ENCODE results near the gene GBP5. TPM values are rescaled to one million over a fixed set of nuclear protein-coding genes. Genes with fewer than 3 reads are reported as not detected.

Gene GBP5
- total and polyA plus RNA-seq, 2 of the 4 experiments (the other 2 are of a cell fraction): not detected

GRCh38 chr1:89274411-89274857, 1.8 kb upstream of the GBP5 start:
- H3K27ac ChIP-seq (ENCODE audit: insufficient read depth, low read length): no peak overlapping the region
- ATAC-seq (ENCODE audit: low read depth): no peak

More at GRCh38 chr1:89274411-89274857, 1.8 kb upstream of the GBP5 start:
- no peak for TF ChIP-seq MAZ (IDR thresholded peaks at IDR 0.05; ENCODE audit: borderline replicate concordance, low read depth, low read length)
- TF ChIP-seq RCOR1 (IDR thresholded peaks at IDR 0.05; ENCODE audit: insufficient replicate concordance, low read length): no peak
- no peak for TF ChIP-seq SMC3 (IDR thresholded peaks at IDR 0.05; ENCODE audit: low read depth, low read length)
- TF ChIP-seq POLR2A (IDR thresholded peaks at IDR 0.05; ENCODE audit: low read depth, low read length): no peak
- TF ChIP-seq CEBPB (IDR thresholded peaks at IDR 0.05; ENCODE audit: low read depth, low read length): no peak
- TF ChIP-seq USF2 (IDR thresholded peaks at IDR 0.05; ENCODE audit: low read depth, low read length): no peak
- TF ChIP-seq RAD21 (IDR thresholded peaks at IDR 0.05; ENCODE audit: low read length): no peak
- TF ChIP-seq CTCF (conservative IDR thresholded peaks at IDR 0.05; ENCODE audit: low read depth, low read length): no peak
- no peak for TF ChIP-seq CHD1 (IDR thresholded peaks at IDR 0.05; ENCODE audit: low read depth, low read length)
- no peak for TF ChIP-seq ELK1 (IDR thresholded peaks at IDR 0.05; ENCODE audit: borderline replicate concordance, low read depth, low read length)
- no peak for TF ChIP-seq FOS (IDR thresholded peaks at IDR 0.05; ENCODE audit: low read depth, low read length)
- TF ChIP-seq RFX5 (IDR thresholded peaks at IDR 0.05; ENCODE audit: low read depth, low read length): no peak
- no peak overlapping the region for H3K14ac ChIP-seq (replicated peaks; ENCODE audit: low read depth, low read length)
- H3K18ac ChIP-seq (ENCODE audit: low read depth, low read length): no peak overlapping the region
- no peaks in the 10 kb centered on the region for H3K9me3 ChIP-seq (ENCODE audit: control insufficient read depth, insufficient read depth, low read length)
- no peak overlapping the region for H4K5ac ChIP-seq (ENCODE audit: low read depth, low read length)
- H3K4me2 ChIP-seq (ENCODE audit: low read depth, low read length): no peak overlapping the region; the same call in 1 of the 2 replicates
- no peak overlapping the region for H4K91ac ChIP-seq (ENCODE audit: insufficient read depth, low read depth, low read length)
- no peak overlapping the region for H3K56ac ChIP-seq (ENCODE audit: extremely low read depth, insufficient read depth, low read length)
- no peak overlapping the region for H2BK5ac ChIP-seq (ENCODE audit: low read depth, low read length, poor library complexity, severe bottlenecking)
- POLR2A ChIA-PET (ENCODE audit: unreplicated experiment): no interaction called here
- H2BK120ac ChIP-seq (ENCODE audit: low read depth, low read length): no peak overlapping the region
- H3K27me3 ChIP-seq (ENCODE audit: control insufficient read depth, insufficient read depth, low read length): no peaks in the 10 kb centered on the region
- H3K9ac ChIP-seq (ENCODE audit: low read depth, low read length): no peak overlapping the region
- WGBS, 2 experiments (ENCODE audit: extremely low coverage in 2 of 2, insufficient read length in 1 of 2): 0% methylated on average over 1 of the region's 2 CpGs; no CpG with 5 or more reads in 1 of the 2 experiments
- H3K79me1 ChIP-seq (ENCODE audit: low read depth in 1 of 2, low read length in 2 of 2): no peaks in the 10 kb centered on the region
- H3K4ac ChIP-seq (ENCODE audit: low read depth, low read length): no peak overlapping the region
- peak; percentile 8 for DNase-seq
- H2BK20ac ChIP-seq (ENCODE audit: low read depth, low read length): no peak overlapping the region
- intact Hi-C loops (cut with micrococcal nuclease): no loop called here
- no peaks in the 10 kb centered on the region for H3K4me1 ChIP-seq (ENCODE audit: control insufficient read depth, insufficient read depth, low read length)
- H3K36me3 ChIP-seq (ENCODE audit: control insufficient read depth, insufficient read depth, low read length): no peaks in the 10 kb centered on the region
- no peak overlapping the region for H2AK5ac ChIP-seq (ENCODE audit: low read depth, low read length)
- H4K8ac ChIP-seq (ENCODE audit: low read depth in 2 of 2, low read length in 2 of 2): no peak overlapping the region
- no TSS peak for BruUV-seq (replicated peaks)
- CTCF ChIA-PET: no interaction called here
- H3K4me3 ChIP-seq (ENCODE audit: insufficient read depth, low read depth, low read length): no peak overlapping the region
- dilution Hi-C loops (cut with HindIII; ENCODE audit: low sequenced_read_pairs, unreplicated experiment): no loop called here
- in situ Hi-C loops (cut with MboI; ENCODE audit: low sequenced_read_pairs): no loop called here
- no peak overlapping the region for H3K23ac ChIP-seq (ENCODE audit: low read depth, low read length)
- no peak overlapping the region for H2BK15ac ChIP-seq (ENCODE audit: low read depth, low read length)
- H2AFZ ChIP-seq (replicated peaks; ENCODE audit: low read length, poor library complexity): no peak overlapping the region
- no peak overlapping the region for H2AK9ac ChIP-seq (replicated peaks; ENCODE audit: low read depth, low read length, poor library complexity)
- no peaks in the 10 kb centered on the region for H3K9me1 ChIP-seq (ENCODE audit: insufficient read depth, low read length)
- H4K20me1 ChIP-seq (ENCODE audit: insufficient read depth, low read length): no peaks in the 10 kb centered on the region

All from IMR-90 (cell line).